ENCODE measurements around the gene SMYD1.

SMYD1 gene

GRCh38 chr2:88139804-88140203 is 72.2 kb downstream of the SMYD1 start:
- no peak overlapping the region for H3K4me3 ChIP-seq (ENCODE audit: low read depth, low read length)

GRCh38 chr2:88141952-88142351 is 74.3 kb downstream of the SMYD1 start:
- no peak overlapping the region for H3K4me3 ChIP-seq (ENCODE audit: low read depth, low read length)

GRCh38 chr2:88144271-88144670 is 76.6 kb downstream of the SMYD1 start:
- H3K4me3 ChIP-seq (ENCODE audit: low read depth, low read length): no peak overlapping the region

GRCh38 chr2:88144914-88145497 is 77.4 kb downstream of the SMYD1 start:
- H3K4me3 ChIP-seq (ENCODE audit: low read depth, low read length): no peak overlapping the region

- no peak overlapping the region for H3K4me3 ChIP-seq (ENCODE audit: low read depth, low read length)
Measured at GRCh38 chr2:88146590-88146989, 79.0 kb downstream of the SMYD1 start.

GRCh38 chr2:88147145-88147544 is 79.5 kb downstream of the SMYD1 start:
- H3K4me3 ChIP-seq (ENCODE audit: low read depth, low read length): no peak overlapping the region

GRCh38 chr2:88148929-88149438 is 81.4 kb downstream of the SMYD1 start:
- no peak overlapping the region for H3K4me3 ChIP-seq (ENCODE audit: low read depth, low read length)

- no peak overlapping the region for H3K4me3 ChIP-seq (ENCODE audit: low read depth, low read length)
Measured at GRCh38 chr2:88159481-88159880, 91.9 kb downstream of the SMYD1 start.

- no peak overlapping the region for H3K4me3 ChIP-seq (ENCODE audit: low read depth, low read length)
Measured at GRCh38 chr2:88159955-88160415, 92.4 kb downstream of the SMYD1 start.

GRCh38 chr2:88160517-88160916 is 92.9 kb downstream of the SMYD1 start:
- H3K4me3 ChIP-seq (ENCODE audit: low read depth, low read length): no peak overlapping the region

GRCh38 chr2:88161446-88162244 is 94.0 kb downstream of the SMYD1 start:
- H3K4me3 ChIP-seq (ENCODE audit: low read depth, low read length): no peak overlapping the region

Data from iPS-11a (cell line).